T47D (cell line): ENCODE data around the gene CD82.

ENCODE experiments used
- DNase-seq, 2 experiments: peaks; one replicate each; pipeline versions ENCODE4 v3.0.0 to v3.0.0-alpha.2; 2011 to 2012; ENCODE audit warnings: low read depth in 1 of 2, low spot score in 1 of 2
- JUND ChIP-seq: IDR thresholded peaks from 2 replicates; pipeline ENCODE4 v1.6.1; 2012; ENCODE audit warnings: low read depth
- in situ Hi-C: cut with HindIII; loops from 2 replicates; pipeline ENCODE4 v1.10.0; 2016; ENCODE audit warnings: low sequenced_read_pairs, low pct_unique_long_range_greater_than_20kb

The CD82 gene

GRCh38 chr11:44661311-44661717, 95.9 kb downstream of the CD82 start:
- no peak for TF ChIP-seq JUND
- DNase-seq = no peak
- in situ Hi-C loops = no loop called here
